ENCODE measurements around the gene FYCO1. TPM values are rescaled to one million over a fixed set of nuclear protein-coding genes. Genes with fewer than 3 reads are reported as not detected.

The FYCO1 gene
- polyA plus RNA-seq, 1 donor (not counting 4 experiments of a cell fraction or from before 2014, with no cell fraction given) = 6.1 TPM

DNA sequence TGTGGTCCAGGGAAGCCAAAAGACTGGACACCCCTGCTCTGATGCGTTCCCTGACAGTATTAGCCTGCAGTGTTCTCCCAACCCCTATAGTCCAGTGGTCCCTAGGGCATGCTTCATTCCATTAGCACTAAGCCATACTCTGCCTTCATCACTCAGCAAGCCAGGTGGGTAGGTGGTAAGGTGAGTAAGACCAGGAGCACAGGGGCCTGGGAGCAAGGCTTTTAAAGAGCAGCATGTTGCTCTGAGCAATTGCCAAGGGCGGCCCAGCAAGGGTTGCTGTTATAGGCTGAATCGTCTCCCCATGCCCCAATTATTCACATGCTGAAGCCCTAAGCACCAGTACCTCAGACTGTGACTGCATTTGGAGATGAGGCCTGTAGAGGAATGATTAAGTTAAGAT is 41.3 kb downstream of the FYCO1 start:
- Histone ChIP-seq H3K4me3 (ENCODE audit: control insufficient read depth in 2 of 3, extremely low read depth in 1 of 3, insufficient read depth in 2 of 3, low read depth in 1 of 3, low read length in 3 of 3) (no peak overlapping the region), H3K4me2 (ENCODE audit: control insufficient read depth, extremely low read depth, insufficient read depth, low read depth, low read length) (no peak overlapping the region), H3K9ac (ENCODE audit: control insufficient read depth, extremely low read depth, insufficient read depth, low read length) (no peak overlapping the region), H3K79me2 (ENCODE audit: control insufficient read depth, insufficient read depth, low read length) (no peaks in the 10 kb centered on the region), H3K9me1 (ENCODE audit: control insufficient read depth, extremely low read depth, insufficient read depth, low read length) (no peaks in the 10 kb centered on the region), H3K36me3 (ENCODE audit: control insufficient read depth in 2 of 2, extremely low read depth in 1 of 2, insufficient read depth in 2 of 2, low read length in 2 of 2) (peaks cover 41 to 46% of the 10 kb centered on the region in 2 experiments), H3K27ac (ENCODE audit: control insufficient read depth, insufficient read depth, low read length) (no peak overlapping the region), H2AFZ (ENCODE audit: control insufficient read depth, low read length) (no peak overlapping the region), H4K20me1 (ENCODE audit: control insufficient read depth, extremely low read depth, insufficient read depth, low read length) (no peaks in the 10 kb centered on the region), H3K4me1 (ENCODE audit: control insufficient read depth, extremely low read depth, insufficient read depth, low read length) (peaks cover 3% of the 10 kb centered on the region), H3K27me3 (ENCODE audit: control insufficient read depth, extremely low read depth, insufficient read depth, low read length) (no peaks in the 10 kb centered on the region), H3K9me3 (ENCODE audit: control insufficient read depth, low read depth, low read length) (no peaks in the 10 kb centered on the region)
- dilution Hi-C loops (cut with MboI; ENCODE audit: extremely low pct_ligation_motif_present, low sequenced_read_pairs) = no loop called here
- TF ChIP-seq EZH2 (IDR thresholded peaks at IDR 0.05; ENCODE audit: low read length) = no peak
- TF ChIP-seq, protein P1, sequence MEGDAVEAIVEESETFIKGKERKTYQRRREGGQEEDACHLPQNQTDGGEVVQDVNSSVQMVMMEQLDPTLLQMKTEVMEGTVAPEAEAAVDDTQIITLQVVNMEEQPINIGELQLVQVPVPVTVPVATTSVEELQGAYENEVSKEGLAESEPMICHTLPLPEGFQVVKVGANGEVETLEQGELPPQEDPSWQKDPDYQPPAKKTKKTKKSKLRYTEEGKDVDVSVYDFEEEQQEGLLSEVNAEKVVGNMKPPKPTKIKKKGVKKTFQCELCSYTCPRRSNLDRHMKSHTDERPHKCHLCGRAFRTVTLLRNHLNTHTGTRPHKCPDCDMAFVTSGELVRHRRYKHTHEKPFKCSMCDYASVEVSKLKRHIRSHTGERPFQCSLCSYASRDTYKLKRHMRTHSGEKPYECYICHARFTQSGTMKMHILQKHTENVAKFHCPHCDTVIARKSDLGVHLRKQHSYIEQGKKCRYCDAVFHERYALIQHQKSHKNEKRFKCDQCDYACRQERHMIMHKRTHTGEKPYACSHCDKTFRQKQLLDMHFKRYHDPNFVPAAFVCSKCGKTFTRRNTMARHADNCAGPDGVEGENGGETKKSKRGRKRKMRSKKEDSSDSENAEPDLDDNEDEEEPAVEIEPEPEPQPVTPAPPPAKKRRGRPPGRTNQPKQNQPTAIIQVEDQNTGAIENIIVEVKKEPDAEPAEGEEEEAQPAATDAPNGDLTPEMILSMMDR (optimal IDR thresholded peaks at IDR 0.05 in 1 of 3, IDR thresholded peaks at IDR 0.05 in 1 of 3, conservative IDR thresholded peaks at IDR 0.05 in 1 of 3; ENCODE audit: extremely low read depth in 1 of 3, insufficient read depth in 2 of 3, low read length in 3 of 3) = no peak
- FAIRE-seq = no peak
- no peak for DNase-seq (ENCODE audit: low read depth, low spot score)

DNA sequence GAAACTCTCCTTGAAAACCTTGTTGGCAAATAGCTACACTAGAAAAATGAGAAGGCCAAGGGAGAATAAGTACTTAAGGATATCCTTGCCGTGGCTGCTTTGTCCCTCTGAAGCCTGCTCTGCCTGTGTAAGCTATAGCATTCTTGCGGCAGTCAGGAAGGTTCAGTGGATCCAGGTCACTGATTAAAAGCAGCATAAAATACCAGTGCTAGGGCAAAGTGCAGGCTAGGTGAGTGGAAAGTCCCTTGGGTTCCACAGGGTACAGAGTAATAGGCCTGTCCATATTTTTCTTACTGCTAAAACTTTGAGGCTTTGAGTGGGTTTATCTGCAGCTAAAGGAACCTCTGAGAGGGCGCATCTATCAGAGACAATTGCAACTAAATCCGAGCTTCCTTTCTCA is 42.1 kb downstream of the FYCO1 start:
- Histone ChIP-seq H2AFZ (ENCODE audit: control insufficient read depth, low read length) (no peak overlapping the region), H3K9ac (ENCODE audit: control insufficient read depth, extremely low read depth, insufficient read depth, low read length) (no peak overlapping the region), H3K4me1 (ENCODE audit: control insufficient read depth, extremely low read depth, insufficient read depth, low read length) (peaks cover 3% of the 10 kb centered on the region), H3K27ac (ENCODE audit: control insufficient read depth, insufficient read depth, low read length) (no peak overlapping the region), H3K36me3 (ENCODE audit: control insufficient read depth in 2 of 2, extremely low read depth in 1 of 2, insufficient read depth in 2 of 2, low read length in 2 of 2) (peaks cover 34 to 51% of the 10 kb centered on the region in 2 experiments), H3K9me3 (ENCODE audit: control insufficient read depth, low read depth, low read length) (no peaks in the 10 kb centered on the region), H3K4me3 (ENCODE audit: control insufficient read depth in 2 of 3, extremely low read depth in 1 of 3, insufficient read depth in 2 of 3, low read depth in 1 of 3, low read length in 3 of 3) (no peak overlapping the region), H4K20me1 (ENCODE audit: control insufficient read depth, extremely low read depth, insufficient read depth, low read length) (no peaks in the 10 kb centered on the region), H3K79me2 (ENCODE audit: control insufficient read depth, insufficient read depth, low read length) (no peaks in the 10 kb centered on the region), H3K4me2 (ENCODE audit: control insufficient read depth, extremely low read depth, insufficient read depth, low read depth, low read length) (no peak overlapping the region), H3K9me1 (ENCODE audit: control insufficient read depth, extremely low read depth, insufficient read depth, low read length) (no peaks in the 10 kb centered on the region), H3K27me3 (ENCODE audit: control insufficient read depth, extremely low read depth, insufficient read depth, low read length) (no peaks in the 10 kb centered on the region)
- dilution Hi-C loops (cut with MboI; ENCODE audit: extremely low pct_ligation_motif_present, low sequenced_read_pairs) = no loop called here
- FAIRE-seq = no peak
- TF ChIP-seq EZH2 (IDR thresholded peaks at IDR 0.05; ENCODE audit: low read length) = no peak
- TF ChIP-seq, protein P1 (optimal IDR thresholded peaks at IDR 0.05 in 1 of 3, IDR thresholded peaks at IDR 0.05 in 1 of 3, conservative IDR thresholded peaks at IDR 0.05 in 1 of 3; ENCODE audit: extremely low read depth in 1 of 3, insufficient read depth in 2 of 3, low read length in 3 of 3) = no peak
- DNase-seq (ENCODE audit: low read depth, low spot score) = no peak
